HG03378 (cell line): ENCODE measurements around the gene TMEM51.
"Not testable (repeated sequence)": the region's sequence is repeated elsewhere in the genome, so short reads cannot be mapped to it uniquely, and the experiment has no call there.

Source experiments
- ATAC-seq: cut with Tn5 transposase; IDR thresholded peaks from one replicate; pipeline ENCODE4 v1.9.1; 2021; ENCODE audit warnings: mild to moderate bottlenecking, moderate library complexity; ENCODE audit not compliant: unreplicated experiment

Gene TMEM51

DNA sequence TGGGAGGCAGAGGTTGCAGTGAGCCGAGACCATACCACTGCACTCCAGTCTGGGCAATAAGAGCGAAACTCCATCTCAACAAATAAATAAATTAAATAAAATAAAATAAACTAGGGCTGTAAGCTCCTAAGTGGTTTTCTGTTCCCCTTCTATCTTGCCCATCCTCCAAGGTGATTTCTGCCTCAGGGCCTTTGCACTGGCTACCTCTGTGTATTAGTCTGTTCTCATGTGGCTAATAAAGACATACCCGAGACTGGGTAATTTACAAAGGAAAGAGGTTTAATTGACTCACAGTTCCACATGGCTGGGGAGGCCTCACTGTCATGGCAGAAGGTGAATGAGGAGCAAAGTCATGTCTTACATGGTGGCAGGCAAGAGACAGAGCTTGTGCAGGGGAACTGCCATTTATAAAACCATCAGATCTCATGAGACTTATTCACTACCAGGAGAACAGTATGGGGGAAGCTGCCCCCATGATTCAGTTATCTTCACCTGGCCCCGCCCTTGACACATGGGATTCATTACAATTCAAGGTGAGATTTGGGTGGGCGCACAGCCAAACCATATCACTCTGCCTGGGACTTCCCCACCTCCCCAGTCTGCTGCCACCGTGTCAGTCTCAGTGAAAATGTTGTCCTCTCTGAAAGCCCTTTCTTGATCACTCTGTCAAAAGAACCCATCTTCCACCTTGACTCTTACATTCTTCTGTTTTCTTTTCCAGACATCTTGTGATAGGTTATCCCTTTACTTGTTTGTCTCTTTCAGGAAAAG lies 22.0 kb downstream of the TMEM51 start:
- not testable (repeated sequence) for ATAC-seq

DNA sequence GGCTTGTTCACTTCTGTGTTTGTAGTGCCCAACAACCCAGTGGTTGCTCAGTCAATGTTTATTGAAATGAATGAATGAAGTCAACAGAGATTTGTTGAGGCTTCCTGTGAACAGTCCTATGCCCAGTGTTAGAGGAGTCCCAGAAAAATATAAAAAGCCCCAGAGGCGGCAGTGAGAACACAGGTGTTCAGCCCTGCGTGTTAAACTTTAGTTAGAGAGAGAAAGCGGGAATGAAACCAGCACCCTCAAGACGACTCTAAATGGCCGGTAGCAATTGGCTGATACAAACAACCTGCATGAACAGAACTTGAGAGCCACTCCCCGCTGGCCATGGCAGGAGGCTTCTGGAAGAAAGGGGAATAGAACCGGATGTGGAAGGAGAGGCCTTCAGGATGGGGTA lies 22.6 kb downstream of the TMEM51 start:
- no peak for ATAC-seq

DNA sequence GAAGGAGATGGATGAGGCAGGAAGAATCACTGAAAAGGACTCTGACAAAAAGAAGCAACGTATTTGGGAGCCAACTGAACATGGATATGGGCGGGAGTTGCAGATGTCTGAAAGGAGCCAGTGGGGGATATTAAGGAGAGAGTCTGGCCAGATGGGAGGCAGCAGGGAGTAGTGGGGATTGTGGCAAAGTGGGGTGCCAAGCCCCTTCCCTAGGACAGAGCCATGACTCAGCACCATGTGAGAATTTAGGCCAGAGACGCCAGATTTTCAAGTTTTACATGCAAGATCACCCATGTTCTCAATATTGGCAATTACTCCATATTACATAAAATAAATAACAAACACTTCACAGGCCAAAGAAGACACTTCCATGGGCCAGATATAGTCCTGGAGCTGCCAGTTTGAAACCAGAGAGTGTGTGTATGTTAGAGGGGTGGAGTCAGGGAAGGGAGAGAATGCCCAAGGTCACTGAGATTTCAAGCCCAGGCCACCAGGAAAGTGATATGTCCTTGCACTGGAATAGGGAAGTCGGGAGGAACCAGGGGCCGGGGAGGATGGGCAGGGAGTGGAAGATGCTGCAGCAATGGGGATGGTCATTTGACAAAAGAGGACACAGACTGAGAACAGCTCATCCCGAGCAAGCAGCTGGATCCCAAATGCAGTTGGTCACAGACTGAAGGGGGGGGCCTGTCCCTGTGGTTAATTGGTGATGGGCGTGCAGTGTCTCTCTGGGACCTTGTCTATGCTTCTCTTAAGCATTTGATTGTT lies 23.5 kb downstream of the TMEM51 start:
- ATAC-seq, result no peak

DNA sequence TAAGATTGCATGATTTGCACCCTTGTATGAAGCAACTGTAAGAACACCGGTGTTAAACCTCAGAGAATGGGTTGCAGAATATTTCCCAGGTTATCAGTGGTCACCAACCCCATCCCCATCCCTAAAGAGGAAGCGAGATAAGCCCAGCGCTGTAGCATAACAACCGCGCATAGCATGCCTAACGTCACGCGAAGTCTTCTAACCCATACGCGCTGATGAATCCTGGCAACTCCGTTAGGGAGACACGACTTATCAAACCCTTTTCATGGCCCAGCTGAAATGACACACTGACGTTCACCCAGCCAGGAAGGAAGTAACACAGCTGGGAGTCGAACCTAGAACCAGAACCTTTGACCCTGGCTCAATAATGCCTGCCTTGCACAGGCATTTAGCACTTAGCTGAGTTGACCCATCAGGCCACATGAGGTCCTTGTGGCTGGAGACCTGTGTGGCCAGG lies 24.2 kb downstream of the TMEM51 start:
- ATAC-seq, result no peak

DNA sequence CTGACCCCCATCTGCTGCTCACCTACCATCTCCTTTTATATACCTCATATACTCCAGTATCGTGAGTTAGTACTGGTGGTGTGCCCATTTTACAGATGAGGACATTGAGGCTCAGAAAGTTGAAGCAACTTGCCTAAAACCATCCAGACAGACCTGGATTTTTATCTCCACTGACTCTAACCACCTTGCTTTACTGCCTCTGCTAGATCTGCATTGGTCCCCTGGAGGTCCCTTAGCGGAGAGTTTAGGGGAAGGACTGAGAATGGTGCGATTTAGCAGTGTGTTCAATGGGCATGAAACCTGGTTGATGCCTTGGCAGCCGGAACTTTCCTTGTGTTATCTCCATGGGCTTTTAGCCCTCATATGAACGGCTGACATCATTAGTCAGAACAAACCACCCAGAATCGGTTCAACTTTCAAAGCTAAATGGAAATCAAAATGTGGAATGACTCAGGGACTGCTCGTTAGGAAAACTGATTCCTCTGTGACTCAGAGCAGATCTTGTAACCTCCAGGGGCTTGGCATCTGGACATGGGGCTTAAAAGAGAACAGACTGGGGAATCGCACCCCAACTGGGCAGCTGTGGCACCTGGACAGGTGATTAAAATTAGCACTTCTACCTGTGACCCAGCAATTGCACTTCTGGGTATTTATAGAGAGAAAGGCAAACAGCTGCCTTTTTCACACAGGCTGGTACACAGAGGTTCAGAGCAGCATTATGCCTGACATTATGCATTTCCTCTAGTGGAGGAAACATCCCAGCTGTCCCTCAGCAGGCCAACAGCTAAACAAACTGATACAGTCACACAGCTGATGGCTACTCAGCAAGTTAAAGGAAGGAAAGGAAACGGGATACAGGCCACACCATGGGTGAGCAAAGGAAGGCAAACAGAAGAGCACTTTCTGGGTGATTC lies 25.3 kb downstream of the TMEM51 start:
- no peak for ATAC-seq

DNA sequence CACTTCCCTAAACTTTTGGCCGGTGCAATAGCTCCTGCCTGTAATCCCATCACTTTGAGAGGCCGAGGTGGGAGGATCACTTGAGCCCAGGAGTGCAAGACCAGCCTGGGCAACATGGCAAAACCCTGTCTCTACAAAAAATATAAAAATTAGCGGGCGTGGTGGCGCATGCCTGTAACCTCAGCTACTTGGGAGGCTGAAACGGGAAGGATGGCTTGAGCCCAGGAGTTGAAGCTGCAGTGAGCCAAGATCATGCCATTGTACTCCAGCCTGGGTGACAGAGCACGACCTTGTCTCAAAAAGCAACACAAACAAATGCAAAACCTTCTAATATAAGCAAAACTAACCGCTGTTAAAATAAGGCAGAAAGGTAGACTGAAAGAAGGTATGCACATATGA lies 25.9 kb downstream of the TMEM51 start:
- ATAC-seq, result no peak

DNA sequence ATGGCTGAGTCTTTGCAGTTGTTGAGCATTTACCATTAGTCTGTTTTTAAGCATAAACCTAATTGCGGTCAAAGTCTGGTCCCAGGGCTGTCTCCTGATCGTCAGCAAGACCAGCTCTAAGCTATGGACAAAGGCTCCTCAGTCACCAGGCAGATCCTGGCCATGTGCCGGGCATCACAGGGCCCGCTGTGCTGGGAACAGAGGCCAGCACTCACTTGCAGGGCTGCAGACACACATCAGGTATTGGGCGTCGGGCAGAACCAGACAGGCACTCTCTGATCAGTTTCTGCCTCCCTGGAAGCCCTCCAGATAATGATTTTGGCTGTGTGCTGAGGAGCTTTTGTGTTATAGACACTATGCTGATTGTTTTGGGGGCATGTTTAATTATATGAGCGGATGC lies 26.6 kb downstream of the TMEM51 start:
- no peak for ATAC-seq

DNA sequence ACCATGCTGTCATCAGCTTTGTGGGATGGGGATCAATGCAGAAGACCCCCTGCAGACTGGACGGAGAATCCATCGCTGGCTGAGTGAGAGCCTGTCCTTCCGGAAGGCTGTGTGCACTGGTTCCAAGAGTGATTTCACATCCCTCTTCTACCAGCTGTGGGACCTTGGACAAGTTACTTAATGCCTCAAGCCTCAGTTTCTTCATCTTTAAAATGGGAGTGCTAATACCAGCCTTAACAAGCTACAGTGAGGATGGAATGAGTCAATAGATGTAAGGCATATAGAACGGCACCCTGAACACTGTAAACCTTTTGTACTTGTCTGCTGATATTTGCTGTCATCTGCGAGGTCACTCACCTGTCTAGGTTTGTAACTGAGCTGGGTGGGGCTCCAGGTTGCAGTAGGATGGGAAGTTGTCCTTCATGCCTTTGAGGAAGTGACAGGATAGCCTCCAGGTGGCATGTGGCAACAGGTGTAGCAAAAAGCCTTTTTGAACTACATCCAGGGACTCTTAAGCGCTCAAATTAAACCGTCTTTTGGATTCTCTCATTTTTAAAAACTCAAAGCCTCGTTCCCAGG lies 27.5 kb downstream of the TMEM51 start:
- ATAC-seq, result no peak

DNA sequence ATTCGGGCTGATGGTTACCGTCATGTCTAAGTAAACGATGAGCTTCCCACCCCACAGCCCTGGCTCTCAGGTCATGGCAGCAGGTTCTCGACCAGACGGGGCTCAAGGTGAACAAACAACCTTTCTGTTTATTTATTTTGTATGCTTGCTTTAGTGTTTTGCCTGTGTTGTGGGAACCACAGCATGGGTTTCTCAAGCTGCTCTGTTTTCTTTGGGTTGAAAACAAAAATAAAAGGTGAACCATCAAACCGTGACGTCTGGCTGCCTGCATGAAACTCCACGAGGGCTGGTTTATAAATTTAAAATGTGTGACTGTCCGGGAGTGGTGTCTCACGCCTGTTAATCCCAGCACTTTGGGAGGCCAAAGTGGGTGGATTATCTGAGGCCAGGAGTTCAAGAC lies 28.0 kb downstream of the TMEM51 start:
- no peak for ATAC-seq

DNA sequence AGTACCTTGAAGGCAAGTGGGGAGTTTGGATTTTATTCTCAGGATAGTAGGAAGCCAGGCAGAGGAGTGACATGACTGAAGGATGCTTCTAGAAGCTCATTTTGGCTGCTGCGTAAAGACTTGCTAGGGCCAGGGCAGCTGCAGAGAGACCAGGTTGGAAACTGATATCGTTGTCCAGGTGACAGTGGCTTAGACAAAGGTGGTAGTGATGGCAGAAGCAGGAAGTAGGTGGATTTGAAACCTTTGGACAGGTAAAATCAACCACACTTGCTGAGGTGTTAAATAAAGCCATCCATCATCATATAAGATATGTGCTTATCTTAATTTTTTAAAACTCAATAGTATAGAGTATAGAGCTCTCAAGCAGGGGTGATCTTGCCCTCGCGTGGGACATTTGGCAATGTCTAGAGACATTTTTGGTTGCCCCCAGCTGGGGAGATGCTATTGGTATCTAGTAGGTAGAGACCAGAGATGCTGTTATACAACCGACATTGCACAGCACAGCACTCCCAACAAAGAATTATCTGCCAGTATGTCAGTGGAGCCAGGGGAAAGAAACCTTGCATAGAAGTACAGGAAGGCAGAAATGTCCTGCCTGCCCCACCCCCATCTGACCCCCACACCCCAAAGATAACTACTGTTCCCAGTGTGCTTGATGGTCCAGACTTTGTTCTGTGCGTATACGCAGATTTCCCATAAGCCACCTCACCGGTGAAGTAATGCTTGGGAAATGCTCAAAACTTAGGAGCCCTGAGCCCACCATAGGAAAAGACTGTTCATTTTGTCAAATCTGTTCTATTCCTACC lies 31.1 kb downstream of the TMEM51 start:
- ATAC-seq, result no peak

DNA sequence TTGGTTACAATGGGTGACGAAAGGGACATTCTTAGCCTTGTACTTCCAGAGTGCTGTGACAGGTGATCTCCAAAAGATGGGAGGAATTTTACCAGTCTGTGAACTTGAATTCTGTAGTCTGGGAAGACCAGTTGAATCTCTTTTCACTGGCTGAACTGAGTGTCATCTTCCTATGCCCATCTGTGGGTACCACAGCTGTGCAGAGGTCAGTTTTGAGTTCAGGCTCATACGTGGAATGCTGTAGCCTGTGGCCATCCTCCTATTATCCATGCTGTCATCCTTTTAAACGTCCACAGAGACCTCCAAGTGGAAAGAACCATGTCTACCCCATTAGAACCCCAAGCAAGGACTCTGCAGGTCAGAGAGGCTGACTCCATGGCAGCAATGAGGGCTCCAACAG lies 32.1 kb downstream of the TMEM51 start:
- ATAC-seq, result no peak

DNA sequence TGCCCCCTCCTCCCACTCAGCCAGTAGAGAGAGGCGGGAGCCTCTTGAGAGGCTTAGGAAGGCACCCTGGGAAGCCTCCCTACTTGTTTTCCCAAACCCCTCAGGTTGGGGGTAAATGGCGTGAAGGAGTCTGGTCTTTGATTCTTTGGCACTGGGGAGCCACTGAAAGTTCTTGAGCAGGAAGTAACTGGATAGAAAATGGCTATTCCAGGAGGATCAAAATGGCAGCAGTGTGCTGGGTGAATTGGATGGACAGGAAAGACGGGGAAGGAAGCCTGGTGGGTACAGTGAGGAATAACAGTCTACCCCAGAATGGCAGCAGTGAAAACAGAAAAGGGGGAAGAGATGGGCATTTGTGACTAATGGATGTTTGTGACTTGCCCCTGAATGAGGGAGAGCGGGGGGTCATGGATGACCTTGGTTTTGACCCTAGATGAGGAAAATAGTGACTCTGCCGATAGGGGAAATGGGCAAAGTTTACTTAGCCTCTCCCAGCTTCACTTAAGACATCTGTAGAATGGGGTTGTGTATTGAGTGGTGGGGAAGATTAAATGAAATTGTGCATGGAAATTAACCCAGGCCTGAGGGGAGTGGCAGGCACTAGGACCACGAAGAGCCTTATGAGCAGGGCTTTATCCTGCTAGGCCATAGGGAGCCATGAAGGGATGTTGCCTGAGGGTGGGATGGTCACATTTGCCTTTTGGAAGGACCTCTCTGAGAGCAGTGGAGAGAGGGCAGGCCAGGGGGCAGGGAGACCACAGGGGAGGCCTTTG lies 32.7 kb downstream of the TMEM51 start:
- no peak for ATAC-seq

DNA sequence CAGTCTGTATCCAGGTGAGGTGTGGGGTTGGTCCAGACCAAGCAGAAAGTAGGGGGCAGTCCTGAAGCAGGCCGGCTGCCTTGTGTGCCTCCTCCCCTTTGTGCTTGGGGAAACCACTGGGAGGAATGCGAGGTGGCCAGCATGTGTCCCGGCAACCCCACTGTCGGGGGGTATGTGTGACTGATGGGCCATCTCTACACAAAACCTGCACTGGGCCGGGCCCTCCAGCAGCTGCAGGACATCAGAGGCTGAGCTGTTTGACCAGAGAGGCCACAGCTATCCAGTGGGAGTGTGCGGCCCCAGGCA lies 33.3 kb downstream of the TMEM51 start:
- ATAC-seq, result no peak

DNA sequence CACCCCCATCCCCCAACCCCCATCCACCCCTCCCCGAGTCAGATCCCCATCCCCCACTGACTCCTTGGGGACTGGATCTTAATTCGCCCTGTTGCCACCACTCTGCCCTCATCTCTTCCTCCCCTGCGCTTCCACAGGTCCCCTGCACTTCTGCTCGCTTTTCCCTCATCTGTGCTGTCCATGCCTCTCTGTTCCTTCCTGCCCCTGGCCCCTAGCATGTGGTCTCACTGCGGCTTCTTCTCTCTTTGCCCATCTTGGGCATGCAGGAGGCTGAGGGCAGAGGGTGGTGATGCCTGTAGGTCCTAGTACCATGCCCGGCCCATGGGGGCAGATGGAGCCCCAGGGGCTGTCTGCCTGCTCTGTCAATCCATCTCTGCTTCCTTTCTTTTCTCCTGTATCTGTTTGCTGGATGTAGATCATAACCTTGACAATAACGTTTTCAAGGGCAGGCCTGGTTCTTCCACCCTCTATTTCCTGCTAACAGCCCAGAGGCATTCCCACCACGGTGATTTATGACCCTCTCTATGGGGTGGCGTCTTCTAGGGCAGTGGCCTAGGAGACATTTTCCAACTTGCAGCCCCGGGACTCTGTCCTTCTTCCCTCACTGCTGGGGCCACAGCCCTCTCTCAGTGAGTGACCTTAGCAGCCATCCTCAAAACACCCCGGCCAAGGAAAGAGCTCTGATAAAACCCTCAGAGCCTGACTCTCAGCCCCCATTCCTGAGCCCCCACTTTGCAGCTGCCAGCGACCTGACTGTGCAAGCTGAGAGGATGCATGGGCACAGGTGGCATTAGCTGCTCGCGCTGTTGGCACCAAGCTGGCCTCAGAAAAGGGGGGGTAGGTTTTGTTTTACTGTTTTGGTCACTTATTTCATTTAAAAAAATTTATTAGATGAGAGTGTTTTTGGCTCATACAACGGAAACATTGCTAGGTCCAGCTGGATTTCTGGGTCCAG lies 33.9 kb downstream of the TMEM51 start:
- ATAC-seq, result no peak

DNA sequence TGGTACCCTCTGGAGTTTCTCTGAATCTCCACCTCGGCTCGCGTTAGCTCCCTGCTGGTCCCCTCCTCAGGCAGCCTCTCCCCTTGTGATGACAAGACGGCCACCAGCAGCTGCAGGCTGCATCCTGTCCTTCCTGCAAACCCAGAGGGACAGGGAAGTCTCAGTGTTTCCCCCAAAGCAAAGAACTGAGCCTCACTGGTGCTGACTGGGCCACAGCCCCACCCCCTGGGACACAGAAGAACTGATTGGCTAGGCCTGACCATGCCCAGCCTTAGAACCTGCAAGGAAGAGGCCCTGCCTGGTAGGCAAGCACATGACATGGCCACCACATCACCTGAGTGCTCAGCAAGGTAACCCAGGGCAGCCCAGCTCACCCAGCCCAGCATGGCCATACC lies 34.6 kb downstream of the TMEM51 start:
- no peak for ATAC-seq

DNA sequence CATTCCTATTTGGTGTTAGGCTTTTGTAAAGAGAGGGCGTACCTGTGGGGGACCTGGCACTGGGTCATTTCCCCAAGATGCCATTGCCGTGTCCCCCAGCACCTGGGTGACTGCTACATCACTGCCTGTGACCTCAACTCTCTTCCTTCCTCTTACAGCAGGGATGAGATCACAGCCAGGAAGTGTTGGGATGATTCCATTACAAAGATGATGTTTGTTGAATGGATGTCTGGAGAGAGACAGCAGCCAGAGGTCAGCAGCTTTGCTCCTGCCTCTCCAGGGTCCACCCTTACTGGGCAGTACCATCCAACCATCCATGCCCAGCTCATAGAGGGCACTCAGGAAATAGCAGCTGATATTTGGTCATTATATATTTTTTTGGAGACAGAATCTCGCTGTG lies 35.1 kb downstream of the TMEM51 start:
- no peak for ATAC-seq

DNA sequence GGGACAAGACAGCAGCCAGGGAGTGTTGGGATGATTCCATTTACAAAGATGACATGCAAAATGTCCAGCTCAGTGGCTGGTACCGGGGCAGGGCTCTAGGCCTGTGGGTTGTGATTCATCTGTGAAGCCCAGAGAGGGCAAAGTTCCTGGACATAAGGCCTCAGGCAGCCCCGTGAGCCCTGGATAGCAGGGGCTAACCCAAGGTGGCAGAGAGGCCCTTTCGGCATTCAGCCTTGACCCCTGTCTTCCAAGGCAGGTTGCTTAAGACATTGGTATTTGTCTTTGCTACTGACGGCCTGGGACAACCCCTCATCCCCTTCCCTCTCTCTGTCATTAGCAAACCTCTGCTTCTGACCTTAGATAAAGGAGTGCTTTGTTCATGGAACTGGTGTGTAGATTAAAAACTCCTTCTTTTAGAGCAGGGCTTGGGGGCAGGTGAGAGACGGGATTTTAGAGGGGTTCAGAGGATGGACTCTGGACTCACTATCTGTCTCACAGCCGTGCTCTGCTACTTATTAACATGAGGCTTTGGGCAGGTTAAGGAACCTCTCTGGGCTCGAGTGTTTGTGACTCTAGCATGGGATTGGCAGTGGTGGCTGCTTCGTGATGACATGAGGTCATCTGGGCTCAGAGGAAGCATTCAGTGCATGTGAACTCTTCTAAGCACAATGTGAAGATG lies 36.3 kb downstream of the TMEM51 start:
- no peak for ATAC-seq

DNA sequence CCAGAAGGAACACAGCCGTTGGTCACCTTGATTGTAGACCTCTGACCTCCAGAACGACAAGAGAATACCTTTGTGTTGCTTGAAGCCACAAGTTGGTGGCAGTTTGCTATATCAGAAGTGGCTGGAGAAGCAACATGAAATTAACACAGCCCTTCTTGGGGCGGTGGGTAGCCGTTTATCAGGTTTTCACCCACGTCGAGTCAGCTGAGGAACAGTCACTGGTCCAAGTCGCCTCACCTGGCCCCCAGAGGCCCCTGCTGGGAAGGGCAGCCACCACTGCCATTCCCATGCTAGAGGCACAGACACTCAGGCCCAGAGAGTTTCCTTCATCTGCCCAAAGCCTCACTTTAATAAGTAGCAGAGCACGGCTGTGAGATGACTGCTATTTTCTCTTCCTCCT lies 37.7 kb downstream of the TMEM51 start:
- ATAC-seq, result no peak
